H9 (cell line): ENCODE measurements around the gene TBC1D22A. TPM values are rescaled to one million over a fixed set of nuclear protein-coding genes. Genes with fewer than 3 reads are reported as not detected.

Experiments used
- DNase-seq: peaks from one replicate; pipeline ENCODE4 v3.0.0-alpha.2; 2017
- H2AFZ ChIP-seq: one replicate; pipeline ENCODE4 v1.6.1; 2013; ENCODE audit warnings: mild to moderate bottlenecking, low read length, control low read depth, moderate library complexity
- H2AK5ac ChIP-seq: 2 replicates; pipeline ENCODE4 v1.6.1; 2013; ENCODE audit warnings: low read length, control low read depth, mixed read lengths; ENCODE audit not compliant: insufficient read length
- H2BK120ac ChIP-seq: one replicate; pipeline ENCODE4 v1.6.1; 2013; ENCODE audit warnings: low read depth, mild to moderate bottlenecking, low read length, control low read depth, inconsistent platforms; ENCODE audit not compliant: poor library complexity, severe bottlenecking
- H2BK12ac ChIP-seq: 2 replicates; pipeline ENCODE4 v1.6.1; 2013; ENCODE audit warnings: low read length, control low read depth, mixed read lengths, low read depth; ENCODE audit not compliant: insufficient read length
- H2BK15ac ChIP-seq: 2 replicates; pipeline ENCODE4 v1.6.1; 2013; ENCODE audit warnings: low read depth, low read length, control low read depth
- H2BK20ac ChIP-seq: one replicate; pipeline ENCODE4 v1.6.1; 2013; ENCODE audit warnings: low read depth, mild to moderate bottlenecking, low read length, control low read depth, inconsistent platforms; ENCODE audit not compliant: poor library complexity, severe bottlenecking
- H2BK5ac ChIP-seq: 2 replicates; pipeline ENCODE4 v1.6.1; 2013; ENCODE audit warnings: low read length, control low read depth, mixed read lengths; ENCODE audit not compliant: insufficient read length
- H3K14ac ChIP-seq: 2 replicates; pipeline ENCODE4 v1.6.1; 2013; ENCODE audit warnings: low read length, control low read depth; ENCODE audit not compliant: insufficient read depth
- H3K18ac ChIP-seq: 2 replicates; pipeline ENCODE4 v1.6.1; 2013; ENCODE audit warnings: low read depth, mild to moderate bottlenecking, mixed read lengths, low read length, control low read depth; ENCODE audit not compliant: insufficient read length
- H3K23ac ChIP-seq: 2 replicates; pipeline ENCODE4 v1.6.1; 2013; ENCODE audit warnings: low read length, control low read depth, mixed read lengths, low read depth; ENCODE audit not compliant: insufficient read length
- H3K23me2 ChIP-seq: 2 replicates; pipeline ENCODE4 v1.6.1; 2013; ENCODE audit warnings: low read depth, mild to moderate bottlenecking, mixed read lengths, low read length, control low read depth; ENCODE audit not compliant: insufficient read length, poor library complexity, severe bottlenecking
- H3K27ac ChIP-seq: 2 replicates; pipeline ENCODE4 v1.5.1; 2013; ENCODE audit warnings: low read length, control low read depth, mixed read lengths, low read depth; ENCODE audit not compliant: insufficient read length
- H3K27me3 ChIP-seq: 2 replicates; pipeline ENCODE4 v1.6.1; 2013; ENCODE audit warnings: low read length, control low read depth, inconsistent platforms; ENCODE audit not compliant: insufficient read depth
- H3K4ac ChIP-seq: 2 replicates; pipeline ENCODE4 v1.6.1; 2013; ENCODE audit warnings: low read depth, mild to moderate bottlenecking, control low read depth, inconsistent platforms, low read length, moderate library complexity
- H3K4me1 ChIP-seq: 2 replicates; pipeline ENCODE4 v1.6.1; 2013; ENCODE audit warnings: low read length, control low read depth, inconsistent platforms; ENCODE audit not compliant: insufficient read depth
- H3K4me2 ChIP-seq: 2 replicates; pipeline ENCODE4 v1.6.1; 2013; ENCODE audit warnings: low read length, control low read depth, mixed read lengths; ENCODE audit not compliant: insufficient read length, insufficient read depth
- H3K56ac ChIP-seq: 2 replicates; pipeline ENCODE4 v1.6.1; 2013; ENCODE audit warnings: low read depth, mild to moderate bottlenecking, mixed read lengths, low read length, control low read depth; ENCODE audit not compliant: insufficient read length
- H3K79me1 ChIP-seq: 2 replicates; pipeline ENCODE4 v1.6.1; 2013; ENCODE audit warnings: low read depth, mild to moderate bottlenecking, moderate library complexity, low read length, control low read depth, inconsistent platforms; ENCODE audit not compliant: insufficient read depth, poor library complexity, severe bottlenecking
- H3K79me2 ChIP-seq: 2 replicates; pipeline ENCODE4 v1.6.1; 2013; ENCODE audit warnings: low read length, control low read depth, inconsistent platforms; ENCODE audit not compliant: insufficient read depth
- H3K9ac ChIP-seq: 2 replicates; pipeline ENCODE4 v1.6.1; 2013; ENCODE audit warnings: low read length, control low read depth, mixed read lengths; ENCODE audit not compliant: insufficient read length; ENCODE audit errors: extremely low read depth
- H3K9me3 ChIP-seq: one replicate; pipeline ENCODE4 v1.6.1; 2013; ENCODE audit warnings: low read depth, low read length, inconsistent platforms; ENCODE audit not compliant: control insufficient read depth
- H3T11ph ChIP-seq: one replicate; pipeline ENCODE4 v1.6.1; 2013; ENCODE audit warnings: mild to moderate bottlenecking, low read length, control low read depth, inconsistent platforms
- H4K20me1 ChIP-seq: one replicate; pipeline ENCODE4 v1.6.1; 2013; ENCODE audit not compliant: control insufficient read depth, insufficient read length, insufficient read depth
- H4K5ac ChIP-seq: 2 replicates; pipeline ENCODE4 v1.6.1; 2013; ENCODE audit warnings: low read depth, mild to moderate bottlenecking, mixed read lengths, low read length, control low read depth; ENCODE audit not compliant: insufficient read length
- H4K8ac ChIP-seq: replicated peaks from 2 replicates; pipeline ENCODE4 v1.6.1; 2013; ENCODE audit warnings: low read length, control low read depth, mixed read lengths, low read depth; ENCODE audit not compliant: insufficient read length
- H4K91ac ChIP-seq: 2 replicates; pipeline ENCODE4 v1.6.1; 2013; ENCODE audit warnings: low read depth, mild to moderate bottlenecking, moderate library complexity, mixed read lengths, low read length, control low read depth; ENCODE audit not compliant: insufficient read length
- H3K27ac Mint-ChIP-seq, 3 experiments: 2 replicates in 2 of 3; 3 replicates in 1 of 3; pipeline ENCODE4 v1.8.0; 2020 to 2021; ENCODE audit warnings: mixed read lengths in 3 of 3, mild to moderate bottlenecking in 1 of 3, moderate library complexity in 1 of 3
- H3K27me3 Mint-ChIP-seq: 2 replicates; pipeline ENCODE4 v1.8.0; 2021; ENCODE audit warnings: low read depth, mild to moderate bottlenecking, moderate library complexity, mixed read lengths
- H3K36me3 Mint-ChIP-seq, 3 experiments: 2 replicates in 2 of 3; 3 replicates in 1 of 3; pipeline ENCODE4 v1.8.0; 2020 to 2021; ENCODE audit warnings: low read depth in 3 of 3, mixed read lengths in 3 of 3; ENCODE audit not compliant: insufficient read depth in 1 of 3
- H3K4me1 Mint-ChIP-seq, 2 experiments: 2 replicates each; pipeline ENCODE4 v1.8.0; 2020; ENCODE audit warnings: mixed read lengths in 2 of 2
- H3K4me3 Mint-ChIP-seq, 2 experiments: 2 replicates in 1 of 2; 3 replicates in 1 of 2; pipeline ENCODE4 v1.8.0; 2020 to 2021; ENCODE audit warnings: mild to moderate bottlenecking in 2 of 2, mixed read lengths in 2 of 2, moderate library complexity in 1 of 2
- H3K9me3 Mint-ChIP-seq, 2 experiments: 2 replicates in 1 of 2; 3 replicates in 1 of 2; pipeline ENCODE4 v1.8.0; 2020; ENCODE audit warnings: mild to moderate bottlenecking in 2 of 2, mixed read lengths in 2 of 2, moderate library complexity in 1 of 2
- WGBS: extraction: QIAGEN DNeasy Blood & Tissue Kit; methylation state at CpG from one replicate; pipeline ENCODE4 v1.1.7; 2013; ENCODE audit warnings: missing lambda C conversion rate, low lambda C conversion rate, mixed read lengths; ENCODE audit not compliant: insufficient read length; ENCODE audit errors: extremely low coverage; 5-methylcytosine and 5-hydroxymethylcytosine counted together
- total RNA-seq: library from RNA; stranded (reverse); gene quantifications from 2 replicates; pipeline ENCODE4 v1.2.1, GENCODE V29; 2021
- TF ChIP-seq, protein P1 (sequence below): fragments of 200-600 bp; sonication (generic); conservative IDR thresholded peaks from 3 replicates; pipeline ENCODE4 v1.8.0; 2021; ENCODE audit warnings: antibody characterized with exemption, mild to moderate bottlenecking

The TBC1D22A gene
- total RNA-seq, 1 experiment from 2014 or later: 20.8 TPM

DNA sequence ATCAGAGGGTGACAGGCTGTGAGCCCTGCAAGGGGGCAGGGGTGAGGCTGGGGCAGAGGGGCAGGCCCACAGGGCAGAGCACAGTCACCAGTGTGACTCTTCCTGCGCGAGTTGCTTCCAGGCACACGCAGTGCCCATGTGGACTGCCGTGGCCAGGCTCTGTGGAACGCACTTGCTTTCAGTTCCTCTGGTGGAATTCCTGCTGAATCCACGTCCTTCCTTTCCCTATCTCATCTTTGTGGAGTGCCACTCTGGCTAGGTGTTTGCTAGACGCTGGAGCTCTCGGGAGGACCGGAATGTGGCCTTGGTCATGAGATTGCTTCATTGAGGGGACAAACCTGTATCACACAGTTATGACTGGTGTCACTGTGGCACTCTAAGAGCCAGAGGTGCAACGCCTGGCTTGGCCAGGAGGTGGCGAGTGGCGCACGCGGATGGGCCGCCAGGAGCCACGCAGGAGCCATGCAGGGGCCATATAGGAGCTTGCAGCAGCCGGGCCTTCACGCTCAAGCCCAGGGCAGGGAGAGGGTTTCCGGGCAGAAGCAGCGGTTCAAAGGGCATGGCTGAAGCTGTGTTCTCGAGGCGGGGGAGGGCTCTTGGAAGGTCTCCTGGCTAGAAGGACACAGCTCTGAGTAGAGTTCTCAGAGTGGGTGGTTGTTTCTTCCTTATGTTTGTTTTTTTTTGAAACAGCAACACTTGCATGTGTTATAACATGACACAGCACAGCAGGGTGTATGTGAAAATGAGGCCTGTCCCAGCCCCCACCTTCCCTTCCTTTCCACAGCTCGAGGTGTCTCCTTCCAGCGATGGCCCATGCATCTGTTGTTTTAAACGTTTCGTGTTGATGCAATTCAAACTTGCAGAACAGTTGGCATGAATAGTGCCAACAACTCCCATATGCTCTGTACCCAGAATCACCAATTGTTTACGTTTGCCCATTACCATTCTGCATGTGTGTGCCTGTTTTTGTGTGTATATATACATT, 36.2 kb downstream of the TBC1D22A start:
- Mint-ChIP-seq H3K4me1 (peaks cover 12 to 15% of the 10 kb centered on the region in 2 experiments), H3K9me3 (no peaks in the 10 kb centered on the region), H3K27me3 (no peaks in the 10 kb centered on the region; the same call in 1 of the 2 replicates), H3K4me3 (no peak overlapping the region), H3K36me3 (peaks cover 3 to 37% (median 31%) of the 10 kb centered on the region in 3 experiments; a peak in 5 of 7 replicates), H3K27ac (peak overlapping the region in 1 of 3 experiments; percentile 58; a peak in 2 of 7 replicates)
- peak; percentile 85 for DNase-seq
- Histone ChIP-seq H3K23ac (no peak overlapping the region), H3K9ac (no peak overlapping the region), H3K79me1 (no peaks in the 10 kb centered on the region), H2BK15ac (no peak overlapping the region), H4K8ac (no peak overlapping the region), H3K27ac (no peak overlapping the region), H3K18ac (no peak overlapping the region), H3K79me2 (no peaks in the 10 kb centered on the region), H3K56ac (no peak overlapping the region), H3K4ac (no peak overlapping the region), H2BK5ac (no peak overlapping the region), H2BK12ac (no peak overlapping the region), H3T11ph (no peak overlapping the region), H2BK20ac (no peak overlapping the region), H4K20me1 (peaks cover 2% of the 10 kb centered on the region), H4K91ac (no peak overlapping the region), H3K14ac (no peak overlapping the region), H3K9me3 (no peaks in the 10 kb centered on the region), H3K23me2 (no peaks in the 10 kb centered on the region), H3K27me3 (no peaks in the 10 kb centered on the region), H2BK120ac (no peak overlapping the region), H2AK5ac (no peak overlapping the region), H2AFZ (no peak overlapping the region), H3K4me1 (no peaks in the 10 kb centered on the region), H3K4me2 (no peak overlapping the region), H4K5ac (no peak overlapping the region)
- TF ChIP-seq, protein P1, sequence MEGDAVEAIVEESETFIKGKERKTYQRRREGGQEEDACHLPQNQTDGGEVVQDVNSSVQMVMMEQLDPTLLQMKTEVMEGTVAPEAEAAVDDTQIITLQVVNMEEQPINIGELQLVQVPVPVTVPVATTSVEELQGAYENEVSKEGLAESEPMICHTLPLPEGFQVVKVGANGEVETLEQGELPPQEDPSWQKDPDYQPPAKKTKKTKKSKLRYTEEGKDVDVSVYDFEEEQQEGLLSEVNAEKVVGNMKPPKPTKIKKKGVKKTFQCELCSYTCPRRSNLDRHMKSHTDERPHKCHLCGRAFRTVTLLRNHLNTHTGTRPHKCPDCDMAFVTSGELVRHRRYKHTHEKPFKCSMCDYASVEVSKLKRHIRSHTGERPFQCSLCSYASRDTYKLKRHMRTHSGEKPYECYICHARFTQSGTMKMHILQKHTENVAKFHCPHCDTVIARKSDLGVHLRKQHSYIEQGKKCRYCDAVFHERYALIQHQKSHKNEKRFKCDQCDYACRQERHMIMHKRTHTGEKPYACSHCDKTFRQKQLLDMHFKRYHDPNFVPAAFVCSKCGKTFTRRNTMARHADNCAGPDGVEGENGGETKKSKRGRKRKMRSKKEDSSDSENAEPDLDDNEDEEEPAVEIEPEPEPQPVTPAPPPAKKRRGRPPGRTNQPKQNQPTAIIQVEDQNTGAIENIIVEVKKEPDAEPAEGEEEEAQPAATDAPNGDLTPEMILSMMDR: peak; percentile 90
- no CpG with 5 or more reads among the region's 27 CpGs for WGBS
